Coronary artery (tissue), 2 donors: ENCODE data around the gene ZNF181.
A peak's percentile ranks its signal among the peaks of the same experiment; 100 is the strongest.

Experiments
- DNase-seq: peaks from one replicate; pipeline ENCODE4 v3.0.0-alpha.2; 2017; ENCODE audit warnings: low spot score
- H3K27ac ChIP-seq, 2 donors: fragments of 200-600 bp; sonication (generic); one replicate each; pipeline ENCODE4 v1.5.1; 2016 to 2019
- H3K4me3 ChIP-seq: fragments of 200-600 bp; sonication (generic); 2 replicates; pipeline ENCODE4 v1.5.1; 2016; ENCODE audit warnings: mild to moderate bottlenecking, moderate library complexity
- TF ChIP-seq, protein P1 (sequence below): fragments of 200-600 bp; sonication (generic); IDR thresholded peaks from one replicate; pipeline ENCODE4 v1.5.1; 2019; ENCODE audit warnings: antibody characterized with exemption

ZNF181 gene

DNA sequence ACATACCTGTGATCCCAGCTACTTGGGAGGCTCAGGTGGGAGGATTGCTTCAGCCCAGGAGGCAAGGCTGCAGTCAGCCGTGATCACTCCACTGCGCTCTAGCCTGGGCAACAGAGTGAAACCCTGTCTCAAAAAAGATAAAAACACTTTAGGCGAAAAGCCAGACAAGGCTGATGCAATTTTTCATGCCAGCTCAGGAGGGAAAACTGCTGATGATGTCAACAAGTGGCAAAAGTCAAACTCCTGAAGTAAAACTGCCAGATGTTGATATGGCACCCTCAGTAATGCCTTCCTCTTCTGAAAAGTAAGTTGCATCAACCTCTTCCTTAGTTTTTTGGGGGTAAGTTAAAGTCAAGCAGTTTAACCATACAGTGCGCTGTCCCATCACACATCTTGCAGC lies 23.4 kb downstream of the ZNF181 start:
- TF ChIP-seq, protein P1, sequence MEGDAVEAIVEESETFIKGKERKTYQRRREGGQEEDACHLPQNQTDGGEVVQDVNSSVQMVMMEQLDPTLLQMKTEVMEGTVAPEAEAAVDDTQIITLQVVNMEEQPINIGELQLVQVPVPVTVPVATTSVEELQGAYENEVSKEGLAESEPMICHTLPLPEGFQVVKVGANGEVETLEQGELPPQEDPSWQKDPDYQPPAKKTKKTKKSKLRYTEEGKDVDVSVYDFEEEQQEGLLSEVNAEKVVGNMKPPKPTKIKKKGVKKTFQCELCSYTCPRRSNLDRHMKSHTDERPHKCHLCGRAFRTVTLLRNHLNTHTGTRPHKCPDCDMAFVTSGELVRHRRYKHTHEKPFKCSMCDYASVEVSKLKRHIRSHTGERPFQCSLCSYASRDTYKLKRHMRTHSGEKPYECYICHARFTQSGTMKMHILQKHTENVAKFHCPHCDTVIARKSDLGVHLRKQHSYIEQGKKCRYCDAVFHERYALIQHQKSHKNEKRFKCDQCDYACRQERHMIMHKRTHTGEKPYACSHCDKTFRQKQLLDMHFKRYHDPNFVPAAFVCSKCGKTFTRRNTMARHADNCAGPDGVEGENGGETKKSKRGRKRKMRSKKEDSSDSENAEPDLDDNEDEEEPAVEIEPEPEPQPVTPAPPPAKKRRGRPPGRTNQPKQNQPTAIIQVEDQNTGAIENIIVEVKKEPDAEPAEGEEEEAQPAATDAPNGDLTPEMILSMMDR: no peak
- H3K4me3 ChIP-seq: no peak overlapping the region
- DNase-seq: no peak

DNA sequence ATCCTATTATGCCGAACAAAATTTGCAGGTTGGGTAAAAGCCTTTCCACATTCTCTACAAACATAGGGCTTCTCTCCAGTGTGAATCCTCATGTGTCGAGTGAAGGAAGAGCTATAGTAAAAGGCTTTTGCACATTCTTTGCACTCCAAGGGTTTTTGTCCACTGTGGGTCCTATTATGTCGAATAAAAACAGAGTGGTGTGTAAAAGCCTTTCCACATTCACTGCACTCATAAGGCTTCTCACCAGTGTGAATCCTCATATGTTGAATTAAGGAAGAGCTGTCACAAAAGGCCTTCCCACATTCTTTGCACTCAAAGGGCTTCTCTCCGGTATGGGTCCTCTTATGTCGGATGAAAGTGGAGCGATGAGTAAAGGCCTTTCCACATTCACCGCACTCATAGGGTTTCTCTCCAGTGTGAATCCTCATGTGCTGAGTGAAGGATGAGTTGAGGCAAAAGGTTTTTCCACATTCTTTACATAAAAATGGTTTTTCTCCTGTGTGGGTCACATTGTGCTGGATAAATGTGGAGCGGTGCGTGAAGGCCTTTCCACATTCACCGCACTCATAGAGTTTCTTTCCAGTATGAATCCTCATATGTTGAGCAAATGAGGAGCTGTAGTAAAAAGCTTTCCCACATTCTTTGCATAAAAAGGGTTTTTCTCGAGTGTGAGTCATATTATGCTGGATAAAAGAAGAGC lies 25.3 kb downstream of the ZNF181 start:
- no peak for DNase-seq
- H3K4me3 ChIP-seq: peak overlapping the region; percentile 32
- TF ChIP-seq, protein P1: no peak
- H3K27ac ChIP-seq: no peak overlapping the region

More for the DNA sequence above, 23.4 kb downstream of the ZNF181 start:
- H3K27ac ChIP-seq: no peak overlapping the region

DNA sequence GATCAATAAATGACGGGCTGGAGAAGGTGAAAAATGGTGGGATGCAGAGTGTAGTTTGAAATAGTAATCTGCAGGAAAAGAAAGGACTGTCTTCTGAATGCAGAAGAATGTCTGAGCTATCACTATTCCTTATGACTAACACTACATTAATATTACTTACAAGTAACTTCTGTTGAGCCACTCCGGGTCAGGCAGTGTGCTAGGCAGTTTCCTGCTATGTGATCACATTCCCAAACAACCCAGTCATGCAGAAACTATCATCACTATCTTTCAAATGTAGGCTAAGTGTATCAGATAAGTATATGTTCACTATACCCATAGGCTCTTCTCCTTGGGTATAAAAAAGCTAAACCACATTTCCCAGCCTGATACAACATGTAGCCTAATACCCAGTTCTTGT lies 32.3 kb downstream of the ZNF181 start:
- Histone ChIP-seq H3K27ac (no peak overlapping the region), H3K4me3 (no peak overlapping the region)
- DNase-seq: no peak
- TF ChIP-seq, protein P1: no peak

DNA sequence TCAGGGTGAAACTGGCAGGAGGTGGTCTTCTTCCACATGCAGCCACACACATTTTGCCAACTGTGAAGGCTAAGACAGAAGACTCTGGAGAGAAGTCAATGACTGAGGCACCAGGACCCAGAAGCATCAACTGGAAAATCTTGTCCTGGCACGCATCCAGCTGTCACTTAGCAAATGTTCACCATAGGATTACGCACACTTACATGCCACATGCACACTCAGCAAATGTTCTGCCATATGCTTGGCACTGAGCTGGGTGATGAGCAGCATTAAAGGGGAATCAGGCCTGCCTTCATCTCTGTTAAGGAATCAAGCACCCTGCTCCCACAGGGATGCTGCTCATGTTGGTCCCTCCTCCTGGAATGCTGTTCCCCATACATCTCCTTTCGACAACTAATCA lies 33.9 kb downstream of the ZNF181 start:
- TF ChIP-seq, protein P1: no peak
- no peak for DNase-seq
- Histone ChIP-seq H3K4me3 (no peak overlapping the region), H3K27ac (no peak overlapping the region)

DNA sequence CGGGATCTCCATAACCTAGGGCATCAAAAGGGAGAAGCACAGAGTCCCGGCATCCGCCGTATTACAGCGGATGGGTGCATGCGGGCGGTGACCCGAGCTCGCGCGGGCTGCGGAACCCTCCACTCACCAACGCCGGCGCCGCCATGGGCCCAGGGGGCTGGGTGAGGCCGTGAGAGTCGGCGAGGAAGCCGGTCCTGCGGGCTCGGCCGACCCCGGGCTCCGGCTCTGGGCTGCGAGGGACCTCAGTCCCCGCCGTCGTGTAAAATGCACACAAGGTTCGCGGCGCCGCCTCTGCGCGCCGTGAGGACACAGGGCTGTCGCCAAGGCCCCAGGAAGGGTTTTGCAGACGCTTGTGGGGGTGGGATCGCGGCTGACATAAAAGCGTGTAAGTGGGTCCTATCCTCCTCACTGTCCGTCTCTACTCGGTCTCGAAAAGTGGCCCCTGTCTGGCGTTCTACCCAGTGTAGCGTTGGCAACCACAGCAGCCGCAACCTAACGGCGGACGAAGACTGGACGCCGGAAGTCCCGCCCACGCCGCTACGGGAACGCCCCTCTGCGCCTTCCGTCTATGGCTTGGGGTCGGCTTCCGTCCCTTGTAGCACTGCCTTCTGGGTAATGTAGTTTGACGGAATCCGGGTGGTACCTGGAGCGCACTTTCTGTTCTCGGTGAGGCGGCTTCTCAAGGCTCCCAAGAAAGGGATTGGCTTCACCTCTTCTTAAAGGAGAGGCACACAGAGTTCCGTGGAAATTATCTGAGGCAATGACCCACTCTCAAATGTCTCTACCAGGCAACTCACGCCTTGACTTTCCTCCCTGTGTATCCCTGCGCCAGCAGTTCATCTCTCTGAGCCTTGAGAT lies 38.9 kb downstream of the ZNF181 start, which contains the start of gene ZNF599:
TSS of gene ZNF599 (minus strand) at position 519 of the 858 bp plus-strand sequence. CDS start at position 145, 374 bp downstream.
- TF ChIP-seq, protein P1: no peak
- DNase-seq: peak; percentile 93
- H3K4me3 ChIP-seq: peak within 1 kb of the TSS; percentile 75
- peak within 1 kb of the TSS; percentile 12 to 82 for H3K27ac ChIP-seq

DNA sequence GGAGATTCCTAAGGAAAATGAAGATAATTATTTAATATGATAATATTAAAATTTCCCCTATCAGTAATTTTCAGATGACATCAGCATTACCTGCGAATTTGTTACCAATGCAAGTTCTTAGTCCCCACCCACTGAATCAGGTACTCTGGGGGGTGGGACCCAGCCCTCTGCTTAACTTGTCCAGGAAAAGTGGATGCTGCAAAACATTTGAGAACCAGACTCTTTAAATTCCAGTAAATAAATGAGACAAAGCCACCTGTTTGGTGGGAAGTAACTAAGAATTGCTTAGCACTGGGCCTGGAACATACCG lies 39.5 kb downstream of the ZNF181 start:
- Histone ChIP-seq H3K4me3 (peak overlapping the region; percentile 75), H3K27ac (no peak overlapping the region)
- DNase-seq: no peak
- TF ChIP-seq, protein P1: no peak
